ENCODE measurements around the gene CPM. TPM values are rescaled to one million over a fixed set of nuclear protein-coding genes. Genes with fewer than 3 reads are reported as not detected.

The CPM gene
- polyA plus RNA-seq, 3 donors, result 8.4 to 32.4 (median 26.2) TPM

DNA sequence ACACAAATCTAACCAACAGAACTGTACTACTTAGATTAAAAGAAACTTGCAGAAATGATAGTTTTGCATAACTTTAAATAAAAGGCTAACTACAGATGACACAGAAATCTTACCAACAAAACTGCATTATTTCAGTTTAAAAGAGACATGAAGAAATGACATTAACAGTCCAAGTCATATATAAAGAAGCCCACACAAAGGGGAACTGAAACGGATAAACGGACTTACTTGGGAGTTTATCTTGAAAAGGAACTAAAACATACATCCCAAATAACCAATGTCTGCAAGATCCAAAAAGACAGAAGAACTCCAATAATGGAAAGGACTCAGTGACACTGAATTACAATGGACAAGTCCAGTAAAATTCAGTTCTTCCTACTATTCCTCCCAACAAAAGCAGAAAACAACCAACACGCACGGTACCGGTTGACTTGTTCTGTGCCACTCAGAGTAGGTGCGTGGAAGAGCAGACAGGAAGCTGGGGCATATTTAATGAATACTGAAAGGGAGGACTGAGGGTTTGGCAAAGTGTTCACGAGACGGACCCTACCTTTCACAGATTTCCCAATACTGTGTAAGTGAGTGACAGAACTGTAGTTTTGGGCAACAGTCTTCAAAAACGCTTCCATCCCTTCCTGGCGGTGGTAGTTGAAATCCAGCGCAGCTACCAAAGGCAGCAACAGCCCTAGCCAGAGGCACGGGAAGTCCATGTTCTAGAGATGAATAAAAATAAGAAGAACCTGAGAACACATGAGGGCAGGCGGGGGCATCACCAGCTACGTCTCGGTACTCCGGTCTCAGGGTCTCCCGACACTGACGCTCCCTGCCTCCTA is 627 bp downstream of the CPM start:
- Histone ChIP-seq H3K27ac (ENCODE audit: low read depth in 1 of 2, low read length in 2 of 2) (peak overlapping the region; percentile 76 to 88), H3K4me3 (replicated peaks in 1 of 3; ENCODE audit: low read depth in 2 of 3, low read length in 3 of 3) (peak overlapping the region; percentile 61 to 89 (median 85)), H2AFZ (ENCODE audit: insufficient read depth, low read depth, low read length, poor library complexity, severe bottlenecking) (peak overlapping the region; percentile 96), H3K36me3 (replicated peaks in 1 of 2; ENCODE audit: control insufficient read depth in 1 of 2, insufficient read depth in 2 of 2, low read length in 2 of 2) (no peaks in the 10 kb centered on the region), H3K4me2 (replicated peaks; ENCODE audit: extremely low read depth, low read length, poor library complexity, severe bottlenecking) (peak overlapping the region; percentile 89), H3K79me2 (ENCODE audit: insufficient read depth, low read length) (peaks cover 15% of the 10 kb centered on the region), H3K27me3 (ENCODE audit: control insufficient read depth in 2 of 2, insufficient read depth in 2 of 2, low read length in 2 of 2) (peaks cover 7 to 12% of the 10 kb centered on the region in 2 donors), H4K20me1 (ENCODE audit: insufficient read depth, low read length) (no peaks in the 10 kb centered on the region), H3K9me3 (replicated peaks in 1 of 2; ENCODE audit: control insufficient read depth in 1 of 2, insufficient read depth in 1 of 2, low read length in 2 of 2) (peaks cover 4 to 7% of the 10 kb centered on the region in 2 donors), H3K9ac (ENCODE audit: insufficient read depth, low read length, poor library complexity, severe bottlenecking) (peak overlapping the region; percentile 77), H3K4me1 (ENCODE audit: control insufficient read depth in 1 of 2, insufficient read depth in 2 of 2, low read length in 2 of 2) (peaks cover 12 to 22% of the 10 kb centered on the region in 2 donors)
- intact Hi-C loops (cut with micrococcal nuclease), result loop anchor here (10.0 kb wide), 2 partner anchors 72 to 132 kb away; no protein-coding TSS in a partner anchor
- Mint-ChIP-seq H3K4me1 (peaks cover 19% of the 10 kb centered on the region), H3K36me3 (peaks cover 8 to 10% of the 10 kb centered on the region in 2 donors), H3K27me3 (ENCODE audit: low read depth in 3 of 3) (peaks cover 15 to 20% (median 19%) of the 10 kb centered on the region in 3 donors), H3K4me3 (peak overlapping the region; percentile 85 to 98), H3K9me3 (peaks cover 0 to 10% (median 4%) of the 10 kb centered on the region in 7 donors), H3K27ac (peak overlapping the region; percentile 87 to 91 (median 90))
- TF ChIP-seq, protein P1, sequence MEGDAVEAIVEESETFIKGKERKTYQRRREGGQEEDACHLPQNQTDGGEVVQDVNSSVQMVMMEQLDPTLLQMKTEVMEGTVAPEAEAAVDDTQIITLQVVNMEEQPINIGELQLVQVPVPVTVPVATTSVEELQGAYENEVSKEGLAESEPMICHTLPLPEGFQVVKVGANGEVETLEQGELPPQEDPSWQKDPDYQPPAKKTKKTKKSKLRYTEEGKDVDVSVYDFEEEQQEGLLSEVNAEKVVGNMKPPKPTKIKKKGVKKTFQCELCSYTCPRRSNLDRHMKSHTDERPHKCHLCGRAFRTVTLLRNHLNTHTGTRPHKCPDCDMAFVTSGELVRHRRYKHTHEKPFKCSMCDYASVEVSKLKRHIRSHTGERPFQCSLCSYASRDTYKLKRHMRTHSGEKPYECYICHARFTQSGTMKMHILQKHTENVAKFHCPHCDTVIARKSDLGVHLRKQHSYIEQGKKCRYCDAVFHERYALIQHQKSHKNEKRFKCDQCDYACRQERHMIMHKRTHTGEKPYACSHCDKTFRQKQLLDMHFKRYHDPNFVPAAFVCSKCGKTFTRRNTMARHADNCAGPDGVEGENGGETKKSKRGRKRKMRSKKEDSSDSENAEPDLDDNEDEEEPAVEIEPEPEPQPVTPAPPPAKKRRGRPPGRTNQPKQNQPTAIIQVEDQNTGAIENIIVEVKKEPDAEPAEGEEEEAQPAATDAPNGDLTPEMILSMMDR (IDR thresholded peaks at IDR 0.05), result no peak
- DNase-seq, result peak; percentile 41 to 70 (median 52)
- WGBS (ENCODE audit: insufficient coverage), result under 1% methylated on average over 10 of the region's 18 CpGs

DNA sequence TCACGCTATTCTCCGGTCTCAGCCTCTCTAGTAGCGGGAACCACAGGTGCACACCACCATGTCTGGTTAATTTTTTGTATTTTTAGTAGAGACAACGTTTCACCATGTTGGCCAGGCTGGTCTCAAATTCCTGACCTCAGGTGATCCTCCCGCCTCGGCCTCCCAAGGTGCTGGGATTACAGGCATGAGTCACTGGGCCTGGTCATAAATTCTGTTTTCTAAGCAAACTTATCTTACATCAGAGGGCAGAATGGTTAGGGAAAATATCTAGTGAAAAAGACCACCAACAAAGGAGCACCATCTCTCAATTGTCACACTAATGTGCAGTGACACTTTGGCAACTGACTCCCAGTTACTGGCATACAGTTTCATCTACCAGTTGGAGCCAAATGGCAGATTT is 2.8 kb downstream of the CPM start:
- peaks cover 19% of the 10 kb centered on the region for H3K4me1 Mint-ChIP-seq
- no peak overlapping the region for H2AFZ ChIP-seq (ENCODE audit: insufficient read depth, low read depth, low read length, poor library complexity, severe bottlenecking)
- H3K27ac ChIP-seq (ENCODE audit: low read depth in 1 of 2, low read length in 2 of 2), result no peak overlapping the region
- TF ChIP-seq, protein P1 (IDR thresholded peaks at IDR 0.05), result no peak
- H3K4me1 ChIP-seq (ENCODE audit: control insufficient read depth in 1 of 2, insufficient read depth in 2 of 2, low read length in 2 of 2), result peaks cover 12 to 22% of the 10 kb centered on the region in 2 donors
- H3K36me3 ChIP-seq (replicated peaks in 1 of 2; ENCODE audit: control insufficient read depth in 1 of 2, insufficient read depth in 2 of 2, low read length in 2 of 2), result no peaks in the 10 kb centered on the region
- peaks cover 0 to 10% (median 6%) of the 10 kb centered on the region in 7 donors for H3K9me3 Mint-ChIP-seq
- H3K79me2 ChIP-seq (ENCODE audit: insufficient read depth, low read length), result peaks cover 15% of the 10 kb centered on the region
- H4K20me1 ChIP-seq (ENCODE audit: insufficient read depth, low read length), result no peaks in the 10 kb centered on the region
- no peak for DNase-seq
- no peak overlapping the region for H3K27ac Mint-ChIP-seq
- H3K4me3 Mint-ChIP-seq, result no peak overlapping the region
- H3K27me3 ChIP-seq (ENCODE audit: control insufficient read depth in 2 of 2, insufficient read depth in 2 of 2, low read length in 2 of 2), result peaks cover 7 to 12% of the 10 kb centered on the region in 2 donors
- peaks cover 9 to 12% (median 11%) of the 10 kb centered on the region in 3 donors for H3K27me3 Mint-ChIP-seq (ENCODE audit: low read depth in 3 of 3)
- no peak overlapping the region for H3K4me3 ChIP-seq (replicated peaks in 1 of 3; ENCODE audit: low read depth in 2 of 3, low read length in 3 of 3)
- H3K4me2 ChIP-seq (replicated peaks; ENCODE audit: extremely low read depth, low read length, poor library complexity, severe bottlenecking), result no peak overlapping the region
- 86% methylated on average over 6 of the region's 6 CpGs for WGBS (ENCODE audit: insufficient coverage)
- peaks cover 4 to 7% of the 10 kb centered on the region in 2 donors for H3K9me3 ChIP-seq (replicated peaks in 1 of 2; ENCODE audit: control insufficient read depth in 1 of 2, insufficient read depth in 1 of 2, low read length in 2 of 2)
- H3K36me3 Mint-ChIP-seq, result peaks cover 10 to 11% of the 10 kb centered on the region in 2 donors
- no peak overlapping the region for H3K9ac ChIP-seq (ENCODE audit: insufficient read depth, low read length, poor library complexity, severe bottlenecking)
- intact Hi-C loops (cut with micrococcal nuclease), result loop anchor here (10.0 kb wide), 2 partner anchors 75 to 135 kb away; no protein-coding TSS in a partner anchor
